GM21528 (cell line): ENCODE results near the gene REEP3.
"Not testable (repeated sequence)": the region's sequence is repeated elsewhere in the genome, so short reads cannot be mapped to it uniquely, and the experiment has no call there.

ENCODE experiments used
- ATAC-seq: cut with Tn5 transposase; IDR thresholded peaks from one replicate; pipeline ENCODE4 v1.9.1; 2021; ENCODE audit warnings: mild to moderate bottlenecking, moderate library complexity; ENCODE audit not compliant: unreplicated experiment, low FRiP score

Gene REEP3

GRCh38 chr10:63520500-63521415 is at the start of gene REEP3:
Gene REEP3, plus strand, starts transcription at chr10:63521401. Its CDS starts 145 bp downstream, at chr10:63521546.
- peak; percentile 77 for ATAC-seq

GRCh38 chr10:63474488-63474887 is 46.7 kb upstream of the REEP3 start:
- ATAC-seq: no peak

- ATAC-seq: no peak
These were observed 43.3 kb upstream of the REEP3 start for GRCh38 chr10:63477927-63478326.

- ATAC-seq: no peak
These were observed 42.6 kb upstream of the REEP3 start for GRCh38 chr10:63478564-63478963.

GRCh38 chr10:63480237-63480636 is 41.0 kb upstream of the REEP3 start:
- ATAC-seq: no peak

- ATAC-seq: no peak
These were observed 39.3 kb upstream of the REEP3 start for GRCh38 chr10:63481815-63482421.

- no peak for ATAC-seq
These were observed 37.2 kb upstream of the REEP3 start for GRCh38 chr10:63483983-63484382.

GRCh38 chr10:63487990-63488389 is 33.2 kb upstream of the REEP3 start:
- ATAC-seq: no peak

GRCh38 chr10:63489838-63490237 is 31.4 kb upstream of the REEP3 start:
- no peak for ATAC-seq

- ATAC-seq: no peak
These were observed 29.4 kb upstream of the REEP3 start for GRCh38 chr10:63491588-63492316.

- ATAC-seq: not testable (repeated sequence)
These were observed 28.9 kb upstream of the REEP3 start for GRCh38 chr10:63492317-63492690.

- no peak for ATAC-seq
These were observed 28.2 kb upstream of the REEP3 start for GRCh38 chr10:63493004-63493403.

GRCh38 chr10:63494951-63495350 is 26.2 kb upstream of the REEP3 start:
- ATAC-seq: no peak

GRCh38 chr10:63496561-63496960 is 24.6 kb upstream of the REEP3 start:
- ATAC-seq: no peak

- ATAC-seq: no peak
These were observed 23.9 kb upstream of the REEP3 start for GRCh38 chr10:63497321-63497720.

GRCh38 chr10:63498665-63499064 is 22.5 kb upstream of the REEP3 start:
- ATAC-seq: no peak

- ATAC-seq: not testable (repeated sequence)
These were observed 20.6 kb upstream of the REEP3 start for GRCh38 chr10:63500551-63500950.

GRCh38 chr10:63501954-63502353 is 19.2 kb upstream of the REEP3 start:
- no peak for ATAC-seq

- no peak for ATAC-seq
These were observed 18.4 kb upstream of the REEP3 start for GRCh38 chr10:63502832-63503231.

GRCh38 chr10:63503395-63503794 is 17.8 kb upstream of the REEP3 start:
- ATAC-seq: no peak
